Gastroesophageal sphincter (tissue), 3 donors: ENCODE data around the gene PAPPA2.

Experiments
- CTCF ChIP-seq, 4 experiments: fragments of 200-600 bp in 2 of 4; fragments of 450-650 bp in 2 of 4; sonication (generic) in 1 of 4; IDR thresholded peaks; one replicate each; pipeline ENCODE4 v1.5.1; 2017 to 2019; ENCODE audit warnings: antibody characterized with exemption in 4 of 4, mild to moderate bottlenecking in 2 of 4, moderate library complexity in 2 of 4
- EP300 ChIP-seq: sonication (generic); formaldehyde crosslinking; IDR thresholded peaks from one replicate; pipeline ENCODE4 v1.6.1; 2017; ENCODE audit warnings: antibody characterized with exemption, mild to moderate bottlenecking
- POLR2A ChIP-seq, 2 donors: fragments of 450-650 bp; IDR thresholded peaks; one replicate each; pipeline ENCODE4 v1.6.1; 2017; ENCODE audit warnings: antibody characterized with exemption in 2 of 2, mild to moderate bottlenecking in 2 of 2, moderate library complexity in 1 of 2
- POLR2AphosphoS5 ChIP-seq: sonication (generic); formaldehyde crosslinking; IDR thresholded peaks from one replicate; pipeline ENCODE4 v1.6.1; 2017; ENCODE audit warnings: antibody characterized with exemption

- TF ChIP-seq CTCF (IDR thresholded peaks at IDR 0.05) (no peak), POLR2A (IDR thresholded peaks at IDR 0.05) (no peak), POLR2AphosphoS5 (no peak), EP300 (no peak)
Measured at GRCh38 chr1:176893625-176894352, 430.8 kb downstream of the PAPPA2 start.
